ENCODE results near the gene STC2. TPM values are rescaled to one million over a fixed set of nuclear protein-coding genes. Genes with fewer than 3 reads are reported as not detected.

STC2 gene
- total RNA-seq, 3 donors from 2014 or later (not counting 1 experiment from before 2014, with no cell fraction given), result not detected

- Histone ChIP-seq H3K27ac (ENCODE audit: low read length) (no peak overlapping the region), H3K9me3 (ENCODE audit: control insufficient read depth, insufficient read depth, low read length) (no peaks in the 10 kb centered on the region), H3K4me1 (ENCODE audit: control insufficient read depth, insufficient read depth, low read length) (no peaks in the 10 kb centered on the region), H3K36me3 (ENCODE audit: control insufficient read depth, insufficient read depth, low read length) (no peaks in the 10 kb centered on the region), H3K27me3 (ENCODE audit: control insufficient read depth, insufficient read depth, low read length) (peaks cover 2% of the 10 kb centered on the region), H3K4me3 (ENCODE audit: low read length) (no peak overlapping the region)
- intact Hi-C loops (cut with micrococcal nuclease), result no loop called here
- Mint-ChIP-seq H3K27me3 (ENCODE audit: low read depth in 2 of 2) (peaks cover 17 to 47% of the 10 kb centered on the region in 2 donors), H3K36me3 (no peaks in the 10 kb centered on the region), H3K27ac (no peak overlapping the region), H3K4me1 (no peaks in the 10 kb centered on the region), H3K4me3 (no peak overlapping the region), H3K9me3 (no peaks in the 10 kb centered on the region)
- DNase-seq, result no peak
- ATAC-seq, result no peak
- TF ChIP-seq, protein P1, sequence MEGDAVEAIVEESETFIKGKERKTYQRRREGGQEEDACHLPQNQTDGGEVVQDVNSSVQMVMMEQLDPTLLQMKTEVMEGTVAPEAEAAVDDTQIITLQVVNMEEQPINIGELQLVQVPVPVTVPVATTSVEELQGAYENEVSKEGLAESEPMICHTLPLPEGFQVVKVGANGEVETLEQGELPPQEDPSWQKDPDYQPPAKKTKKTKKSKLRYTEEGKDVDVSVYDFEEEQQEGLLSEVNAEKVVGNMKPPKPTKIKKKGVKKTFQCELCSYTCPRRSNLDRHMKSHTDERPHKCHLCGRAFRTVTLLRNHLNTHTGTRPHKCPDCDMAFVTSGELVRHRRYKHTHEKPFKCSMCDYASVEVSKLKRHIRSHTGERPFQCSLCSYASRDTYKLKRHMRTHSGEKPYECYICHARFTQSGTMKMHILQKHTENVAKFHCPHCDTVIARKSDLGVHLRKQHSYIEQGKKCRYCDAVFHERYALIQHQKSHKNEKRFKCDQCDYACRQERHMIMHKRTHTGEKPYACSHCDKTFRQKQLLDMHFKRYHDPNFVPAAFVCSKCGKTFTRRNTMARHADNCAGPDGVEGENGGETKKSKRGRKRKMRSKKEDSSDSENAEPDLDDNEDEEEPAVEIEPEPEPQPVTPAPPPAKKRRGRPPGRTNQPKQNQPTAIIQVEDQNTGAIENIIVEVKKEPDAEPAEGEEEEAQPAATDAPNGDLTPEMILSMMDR (IDR thresholded peaks at IDR 0.05), result no peak
- WGBS (ENCODE audit: insufficient coverage), result 84% methylated on average over 6 of the region's 9 CpGs
Measured at GRCh38 chr5:173311818-173312585, 16.2 kb downstream of the STC2 start.

DNA sequence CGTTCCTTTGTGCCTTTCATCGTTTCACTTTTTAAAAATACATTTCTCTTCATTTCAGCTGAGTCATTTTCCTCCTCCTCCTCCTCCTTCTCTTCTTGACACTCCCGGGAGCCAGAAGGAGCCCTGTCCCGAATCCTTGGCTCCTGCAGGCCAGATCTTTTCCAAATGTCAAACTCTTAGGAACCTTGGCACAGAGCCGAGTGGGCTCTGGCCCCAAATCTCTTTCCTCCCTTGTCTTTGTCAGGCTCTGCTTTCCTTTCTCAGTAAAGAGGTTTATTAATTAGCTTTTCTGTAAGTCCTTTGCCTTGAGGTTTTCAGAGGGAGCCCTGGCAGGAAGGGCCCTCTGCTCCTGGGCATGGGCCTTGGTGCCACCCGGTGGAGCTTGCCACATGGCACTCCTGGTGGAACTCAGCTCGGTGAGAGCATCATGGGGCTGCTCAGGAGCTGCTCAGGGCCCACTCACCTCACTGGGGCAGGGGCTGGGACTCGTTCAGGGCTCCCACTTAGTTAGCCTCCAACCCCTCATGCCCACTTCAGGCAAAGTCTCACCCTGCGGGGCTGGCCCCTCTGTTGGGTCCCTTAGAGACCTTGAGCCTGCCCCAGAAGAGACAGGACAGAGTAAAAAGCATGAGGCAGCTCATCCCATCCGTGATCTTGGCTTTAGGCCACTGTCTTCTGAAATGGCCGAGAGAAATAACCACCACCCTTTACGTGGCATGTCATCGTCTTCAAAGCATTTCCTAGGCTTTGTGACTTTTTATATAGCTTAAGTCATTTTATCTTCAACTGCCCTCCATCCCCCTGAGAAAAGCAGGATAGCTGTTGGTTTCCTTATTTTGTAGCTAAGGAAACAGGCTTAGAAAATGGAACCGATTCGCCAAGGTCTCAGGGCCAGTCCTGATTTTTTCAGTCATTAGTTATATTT lies 17.1 kb downstream of the STC2 start:
- 74% methylated on average over 13 of the region's 15 CpGs for WGBS (ENCODE audit: insufficient coverage)
- no peak overlapping the region for H3K4me3 ChIP-seq (ENCODE audit: low read length)
- no peaks in the 10 kb centered on the region for H3K36me3 Mint-ChIP-seq

GRCh38 chr5:173310218-173310769 lies 17.9 kb downstream of the STC2 start:
- ATAC-seq (no peak), DNase-seq (no peak)
- H3K36me3 Mint-ChIP-seq, result no peaks in the 10 kb centered on the region
- Histone ChIP-seq H3K9me3 (ENCODE audit: control insufficient read depth, insufficient read depth, low read length) (no peaks in the 10 kb centered on the region), H3K36me3 (ENCODE audit: control insufficient read depth, insufficient read depth, low read length) (no peaks in the 10 kb centered on the region), H3K4me3 (ENCODE audit: low read length) (no peak overlapping the region), H3K4me1 (ENCODE audit: control insufficient read depth, insufficient read depth, low read length) (no peaks in the 10 kb centered on the region), H3K27me3 (ENCODE audit: control insufficient read depth, insufficient read depth, low read length) (peaks cover 2% of the 10 kb centered on the region), H3K27ac (ENCODE audit: low read length) (no peak overlapping the region)
- intact Hi-C loops (cut with micrococcal nuclease), result no loop called here
- peaks cover 16 to 40% of the 10 kb centered on the region in 2 donors for H3K27me3 Mint-ChIP-seq (ENCODE audit: low read depth in 2 of 2)
- H3K9me3 Mint-ChIP-seq, result no peaks in the 10 kb centered on the region
- TF ChIP-seq, protein P1 (IDR thresholded peaks at IDR 0.05), result no peak
- 79% methylated on average over 7 of the region's 8 CpGs for WGBS (ENCODE audit: insufficient coverage)
- no peak overlapping the region for H3K4me3 Mint-ChIP-seq
- H3K27ac Mint-ChIP-seq, result no peak overlapping the region
- no peaks in the 10 kb centered on the region for H3K4me1 Mint-ChIP-seq

More for the DNA sequence above, 17.1 kb downstream of the STC2 start:
- TF ChIP-seq, protein P1 (IDR thresholded peaks at IDR 0.05), result no peak
- no peak overlapping the region for H3K27ac Mint-ChIP-seq
- Histone ChIP-seq H3K9me3 (ENCODE audit: control insufficient read depth, insufficient read depth, low read length) (no peaks in the 10 kb centered on the region), H3K36me3 (ENCODE audit: control insufficient read depth, insufficient read depth, low read length) (no peaks in the 10 kb centered on the region), H3K27ac (ENCODE audit: low read length) (no peak overlapping the region), H3K4me1 (ENCODE audit: control insufficient read depth, insufficient read depth, low read length) (no peaks in the 10 kb centered on the region), H3K27me3 (ENCODE audit: control insufficient read depth, insufficient read depth, low read length) (peaks cover 2% of the 10 kb centered on the region)
- no peak overlapping the region for H3K4me3 Mint-ChIP-seq
- no peaks in the 10 kb centered on the region for H3K9me3 Mint-ChIP-seq
- intact Hi-C loops (cut with micrococcal nuclease), result no loop called here
- no peaks in the 10 kb centered on the region for H3K4me1 Mint-ChIP-seq
- DNase-seq, result no peak
- no peak for ATAC-seq
- H3K27me3 Mint-ChIP-seq (ENCODE audit: low read depth in 2 of 2), result peaks cover 17 to 49% of the 10 kb centered on the region in 2 donors
